ENCODE data around the gene API5.
"Not testable (repeated sequence)": the region's sequence is repeated elsewhere in the genome, so short reads cannot be mapped to it uniquely, and the experiment has no call there.

The API5 gene

GRCh38 chr11:43328482-43328881 lies 16.7 kb downstream of the API5 start:
- no peak for DNase-seq (ENCODE audit: extremely low read depth, low read depth)

GRCh38 chr11:43341159-43341558 lies 29.4 kb downstream of the API5 start:
- DNase-seq (ENCODE audit: extremely low read depth, low read depth): no peak
- TF ChIP-seq CTCF (IDR thresholded peaks at IDR 0.05; ENCODE audit: low read depth, low read length): no peak

More at GRCh38 chr11:43328482-43328881, 16.7 kb downstream of the API5 start:
- TF ChIP-seq CTCF (IDR thresholded peaks at IDR 0.05; ENCODE audit: low read depth, low read length): no peak

GRCh38 chr11:43351426-43351825 lies 39.6 kb downstream of the API5 start:
- not testable (repeated sequence) for DNase-seq (ENCODE audit: extremely low read depth, low read depth)

- no peak for DNase-seq (ENCODE audit: extremely low read depth, low read depth)
- TF ChIP-seq CTCF (IDR thresholded peaks at IDR 0.05; ENCODE audit: low read depth, low read length): no peak
Observed at GRCh38 chr11:43354311-43354710, 42.5 kb downstream of the API5 start.

- no peak for DNase-seq (ENCODE audit: extremely low read depth, low read depth)
- no peak for TF ChIP-seq CTCF (IDR thresholded peaks at IDR 0.05; ENCODE audit: low read depth, low read length)
Observed at GRCh38 chr11:43356336-43356735, 44.5 kb downstream of the API5 start.

- no peak for TF ChIP-seq CTCF (IDR thresholded peaks at IDR 0.05; ENCODE audit: low read depth, low read length)
- no peak for DNase-seq (ENCODE audit: extremely low read depth, low read depth)
Observed at GRCh38 chr11:43358279-43358800, 46.5 kb downstream of the API5 start.

GRCh38 chr11:43358801-43359421 lies 47.1 kb downstream of the API5 start, which contains the start of gene TTC17:
Gene TTC17 (plus strand): TSS chr11:43358920. CDS start chr11:43358955, 35 bp downstream.
- TF ChIP-seq CTCF (IDR thresholded peaks at IDR 0.05; ENCODE audit: low read depth, low read length): no peak

GRCh38 chr11:43359422-43359818 lies 47.6 kb downstream of the API5 start:
- DNase-seq (ENCODE audit: extremely low read depth, low read depth): no peak
- no peak for TF ChIP-seq CTCF (IDR thresholded peaks at IDR 0.05; ENCODE audit: low read depth, low read length)

More at GRCh38 chr11:43358801-43359421, 47.1 kb downstream of the API5 start, which contains the start of gene TTC17:
- peak; percentile 66 for DNase-seq (ENCODE audit: extremely low read depth, low read depth)
